Osteocyte (in vitro differentiated cells): ENCODE data around the gene LETM1. TPM values are rescaled to one million over a fixed set of nuclear protein-coding genes. Genes with fewer than 3 reads are reported as not detected.
"Not testable (repeated sequence)": the region's sequence is repeated elsewhere in the genome, so short reads cannot be mapped to it uniquely, and the experiment has no call there.

Experiments used
- DNase-seq: peaks from one replicate; pipeline ENCODE4 v3.0.0; 2021; ENCODE audit warnings: mixed read lengths; ENCODE audit not compliant: unreplicated experiment; ENCODE audit errors: extremely low spot score
- H3K27ac Mint-ChIP-seq: one replicate; pipeline ENCODE4 v1.8.0; 2021; ENCODE audit warnings: mild to moderate bottlenecking, mixed read lengths; ENCODE audit not compliant: unreplicated experiment
- H3K27me3 Mint-ChIP-seq: one replicate; pipeline ENCODE4 v1.8.0; 2021; ENCODE audit warnings: mixed read lengths; ENCODE audit not compliant: unreplicated experiment
- H3K36me3 Mint-ChIP-seq: one replicate; pipeline ENCODE4 v1.8.0; 2021; ENCODE audit warnings: mixed read lengths; ENCODE audit not compliant: unreplicated experiment
- H3K4me1 Mint-ChIP-seq: one replicate; pipeline ENCODE4 v1.8.0; 2021; ENCODE audit warnings: mixed read lengths; ENCODE audit not compliant: unreplicated experiment
- H3K4me3 Mint-ChIP-seq: one replicate; pipeline ENCODE4 v1.8.0; 2021; ENCODE audit warnings: mild to moderate bottlenecking, moderate library complexity, mixed read lengths; ENCODE audit not compliant: unreplicated experiment
- H3K9me3 Mint-ChIP-seq: one replicate; pipeline ENCODE4 v1.8.0; 2021; ENCODE audit warnings: mixed read lengths; ENCODE audit not compliant: unreplicated experiment
- total RNA-seq: library from RNA; stranded (reverse); gene quantifications from 2 replicates; pipeline ENCODE4 v1.2.1, GENCODE V29; 2021
- TF ChIP-seq, protein P1 (sequence below): fragments of 200-600 bp; sonication (generic); IDR thresholded peaks from 2 replicates; pipeline ENCODE4 v1.5.0; 2021; ENCODE audit warnings: antibody characterized with exemption, mild to moderate bottlenecking, moderate library complexity

The LETM1 gene
- total RNA-seq, 1 donor from 2014 or later, result 48.2 TPM

DNA sequence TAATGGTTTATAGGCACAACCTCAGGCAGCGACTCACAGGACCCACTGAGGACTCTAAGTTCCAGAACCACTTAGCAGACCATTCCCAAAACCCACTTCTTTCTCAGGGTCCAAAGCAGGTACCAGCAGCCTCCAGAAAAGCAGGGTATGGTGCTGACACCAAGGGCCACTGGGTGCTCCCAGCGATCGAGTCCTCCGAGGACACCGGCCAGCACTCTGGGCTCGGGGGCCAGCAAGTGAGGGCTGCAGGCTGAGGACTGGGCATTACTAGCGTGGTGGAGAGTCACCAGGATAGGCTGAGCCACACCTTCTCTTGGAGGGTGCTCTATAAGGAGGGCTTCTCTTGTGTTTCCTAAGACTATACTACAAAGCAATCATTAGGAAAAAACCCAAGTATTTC is 19.3 kb downstream of the LETM1 start:
- H3K9me3 Mint-ChIP-seq, result no peaks in the 10 kb centered on the region

DNA sequence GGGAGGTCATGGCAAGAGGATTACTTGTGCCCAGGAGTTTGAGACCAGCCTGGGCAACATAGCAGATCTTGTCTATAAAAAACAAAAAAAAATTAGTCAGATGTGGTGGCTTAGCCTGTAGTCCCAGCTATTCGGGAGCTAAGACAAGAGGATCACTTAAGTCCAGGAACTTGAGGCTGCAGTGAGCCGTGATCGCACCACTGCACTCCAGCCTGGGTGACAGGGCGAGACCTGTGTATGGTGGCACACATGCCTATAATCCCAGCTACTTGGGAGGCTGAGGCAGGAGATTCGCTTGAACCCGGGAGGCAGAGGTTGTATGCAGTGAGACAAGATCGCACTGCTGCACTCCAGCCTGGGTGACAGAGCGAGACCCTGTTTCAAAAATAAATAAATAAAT is 20.1 kb downstream of the LETM1 start:
- DNase-seq, H3K27ac Mint-ChIP-seq, H3K4me3 Mint-ChIP-seq, H3K4me1 Mint-ChIP-seq, H3K27me3 Mint-ChIP-seq, H3K9me3 Mint-ChIP-seq: not testable (repeated sequence)
- H3K36me3 Mint-ChIP-seq, result peaks cover 31% of the 10 kb centered on the region

More for the DNA sequence above, 19.3 kb downstream of the LETM1 start:
- no peak for DNase-seq
- peaks cover 30% of the 10 kb centered on the region for H3K36me3 Mint-ChIP-seq
- no peaks in the 10 kb centered on the region for H3K27me3 Mint-ChIP-seq
- H3K4me3 Mint-ChIP-seq, result no peak overlapping the region
- no peaks in the 10 kb centered on the region for H3K4me1 Mint-ChIP-seq
- H3K27ac Mint-ChIP-seq, result no peak overlapping the region
- TF ChIP-seq, protein P1, sequence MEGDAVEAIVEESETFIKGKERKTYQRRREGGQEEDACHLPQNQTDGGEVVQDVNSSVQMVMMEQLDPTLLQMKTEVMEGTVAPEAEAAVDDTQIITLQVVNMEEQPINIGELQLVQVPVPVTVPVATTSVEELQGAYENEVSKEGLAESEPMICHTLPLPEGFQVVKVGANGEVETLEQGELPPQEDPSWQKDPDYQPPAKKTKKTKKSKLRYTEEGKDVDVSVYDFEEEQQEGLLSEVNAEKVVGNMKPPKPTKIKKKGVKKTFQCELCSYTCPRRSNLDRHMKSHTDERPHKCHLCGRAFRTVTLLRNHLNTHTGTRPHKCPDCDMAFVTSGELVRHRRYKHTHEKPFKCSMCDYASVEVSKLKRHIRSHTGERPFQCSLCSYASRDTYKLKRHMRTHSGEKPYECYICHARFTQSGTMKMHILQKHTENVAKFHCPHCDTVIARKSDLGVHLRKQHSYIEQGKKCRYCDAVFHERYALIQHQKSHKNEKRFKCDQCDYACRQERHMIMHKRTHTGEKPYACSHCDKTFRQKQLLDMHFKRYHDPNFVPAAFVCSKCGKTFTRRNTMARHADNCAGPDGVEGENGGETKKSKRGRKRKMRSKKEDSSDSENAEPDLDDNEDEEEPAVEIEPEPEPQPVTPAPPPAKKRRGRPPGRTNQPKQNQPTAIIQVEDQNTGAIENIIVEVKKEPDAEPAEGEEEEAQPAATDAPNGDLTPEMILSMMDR, result no peak

DNA sequence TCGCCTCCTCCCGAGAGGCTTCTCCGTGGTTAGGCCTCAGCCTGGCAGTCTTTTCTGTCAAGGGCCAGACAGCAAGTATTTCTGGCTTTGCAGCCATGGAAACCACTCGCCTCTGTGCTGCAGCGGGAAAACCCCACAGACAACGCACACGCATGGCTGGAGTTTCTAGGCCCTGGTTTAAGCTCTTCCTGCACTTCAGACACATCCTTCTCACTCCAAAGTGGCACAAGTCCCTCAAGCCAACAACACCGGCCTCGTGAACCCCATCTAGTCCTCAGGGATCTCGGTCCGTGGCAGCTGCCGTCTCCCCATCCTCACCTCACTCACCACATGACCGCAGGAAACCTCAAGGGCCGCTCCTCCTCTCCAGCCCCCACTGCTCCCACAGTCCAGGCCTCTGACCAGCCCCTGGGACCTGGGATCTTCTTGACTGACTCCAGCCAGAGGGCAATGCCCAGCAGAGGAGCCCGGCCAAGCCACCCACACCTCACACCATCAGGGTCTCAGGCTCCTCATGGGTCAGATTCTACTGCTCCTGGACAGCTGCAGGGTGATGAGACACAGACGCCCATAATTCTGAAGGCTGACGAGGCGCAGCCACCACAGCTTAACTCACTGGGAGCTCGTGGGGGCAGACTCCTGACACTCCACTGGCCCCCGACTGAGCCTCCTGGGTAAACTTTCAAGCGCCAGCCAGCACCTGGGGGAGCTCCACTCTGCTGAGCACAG is 21.7 kb downstream of the LETM1 start:
- Mint-ChIP-seq H3K27ac (no peak overlapping the region), H3K36me3 (peaks cover 28% of the 10 kb centered on the region), H3K9me3 (no peaks in the 10 kb centered on the region), H3K4me3 (no peak overlapping the region), H3K27me3 (no peaks in the 10 kb centered on the region), H3K4me1 (no peaks in the 10 kb centered on the region)
- TF ChIP-seq, protein P1, result no peak
- no peak for DNase-seq

DNA sequence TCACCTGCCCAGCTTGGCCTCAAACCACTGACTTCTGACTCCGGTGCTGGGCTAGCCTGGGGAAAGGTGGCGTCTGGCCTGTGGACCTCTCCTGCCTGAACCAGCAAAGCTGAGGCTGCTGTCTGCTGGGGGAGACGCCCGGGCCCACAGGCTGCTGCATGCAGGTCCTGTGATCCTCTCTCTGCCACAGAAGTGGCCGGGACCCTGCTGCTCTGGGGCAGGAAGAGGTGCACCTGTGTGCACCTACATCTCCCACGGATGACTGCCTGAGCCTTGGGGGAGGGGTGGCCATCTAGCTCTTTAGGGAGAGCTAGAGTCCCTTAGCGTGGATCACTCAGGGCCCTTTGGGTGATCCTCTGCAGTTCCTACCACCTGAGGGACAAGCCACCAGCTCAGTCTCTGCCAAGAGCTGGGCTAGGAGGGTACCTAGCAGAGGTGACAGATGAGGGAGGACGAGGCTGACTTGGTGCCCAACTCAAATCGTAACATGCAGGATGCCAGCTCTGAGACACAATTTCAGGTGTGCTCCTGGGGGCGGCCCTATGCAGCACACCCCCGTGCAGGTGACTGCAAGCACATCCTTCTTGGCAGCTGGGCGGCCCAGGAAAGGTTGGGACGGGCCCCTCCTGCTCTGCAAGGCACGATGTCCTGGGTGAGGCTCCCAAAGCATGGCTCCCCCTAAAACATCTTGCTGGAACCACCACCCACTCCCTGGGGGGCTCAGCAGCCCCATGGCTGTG is 22.5 kb downstream of the LETM1 start:
- Mint-ChIP-seq H3K27ac (no peak overlapping the region), H3K4me3 (no peak overlapping the region), H3K36me3 (peaks cover 24% of the 10 kb centered on the region), H3K27me3 (no peaks in the 10 kb centered on the region), H3K4me1 (no peaks in the 10 kb centered on the region), H3K9me3 (no peaks in the 10 kb centered on the region)
- DNase-seq, result no peak
- TF ChIP-seq, protein P1, result no peak

DNA sequence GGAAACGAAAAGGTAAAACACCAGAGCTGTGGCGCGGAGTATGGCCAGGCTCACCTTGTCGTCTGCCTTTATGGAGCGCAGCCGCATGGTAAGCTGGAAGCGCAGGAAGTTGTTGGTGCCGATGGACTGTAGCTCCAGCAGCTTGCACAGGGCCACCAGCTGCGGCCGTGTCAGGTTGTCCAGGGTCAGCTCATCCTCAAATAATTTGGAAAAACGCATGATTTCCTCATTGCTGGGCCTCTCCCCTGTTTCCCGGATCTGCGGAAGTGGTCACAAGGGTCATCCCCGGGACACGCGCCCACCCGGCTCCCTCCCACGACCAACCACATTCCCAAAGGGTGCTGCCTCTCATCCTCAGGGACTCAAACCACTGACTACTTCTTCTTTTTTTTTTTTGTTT is 23.3 kb downstream of the LETM1 start:
- Mint-ChIP-seq H3K4me1 (no peaks in the 10 kb centered on the region), H3K9me3 (no peaks in the 10 kb centered on the region), H3K27ac (no peak overlapping the region), H3K36me3 (peaks cover 21% of the 10 kb centered on the region), H3K27me3 (no peaks in the 10 kb centered on the region), H3K4me3 (no peak overlapping the region)
- TF ChIP-seq, protein P1, result no peak
- DNase-seq, result no peak
